ENCODE data around the gene PSMG4.

Gene PSMG4

GRCh38 chr6:3291987-3292386 is 33.2 kb downstream of the PSMG4 start:
- no peak for DNase-seq

DNA sequence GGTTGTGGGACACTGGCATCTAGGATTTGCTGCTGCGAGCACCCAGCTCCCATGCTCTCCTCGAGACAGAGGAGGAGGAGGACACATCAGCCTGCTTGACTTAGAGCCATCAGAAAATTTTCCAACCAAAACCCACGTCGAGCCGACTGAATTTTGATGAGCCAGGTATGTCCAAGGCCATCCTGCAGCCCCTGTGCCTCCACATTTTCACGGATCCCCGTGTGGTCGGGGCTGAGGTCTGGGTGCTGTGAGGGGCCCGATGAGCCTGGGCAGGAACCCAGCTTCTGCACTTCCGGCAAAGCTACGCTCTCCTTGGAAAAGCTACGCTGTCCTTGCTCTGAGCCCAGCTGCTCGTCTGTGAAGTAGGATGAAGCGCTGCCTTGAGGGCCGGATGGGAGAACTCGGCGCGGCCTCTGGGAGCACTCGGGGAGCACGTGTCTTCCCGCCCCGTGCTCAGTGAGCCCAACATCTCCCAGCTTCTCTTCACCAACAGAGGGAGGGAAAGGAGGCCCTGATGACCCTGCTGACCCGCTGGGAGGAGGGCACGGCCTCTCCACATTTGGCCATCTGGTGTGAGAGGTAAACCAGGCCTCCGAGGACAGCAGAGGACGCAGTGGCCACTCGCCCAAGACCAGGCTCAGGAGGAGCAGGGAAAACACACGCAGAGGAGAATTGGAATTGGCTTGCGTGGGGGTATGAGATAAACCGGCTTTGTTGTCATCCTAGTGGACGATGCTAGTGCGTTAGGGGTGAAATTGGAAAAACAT is 33.9 kb downstream of the PSMG4 start:
- DNase-seq = no peak

DNA sequence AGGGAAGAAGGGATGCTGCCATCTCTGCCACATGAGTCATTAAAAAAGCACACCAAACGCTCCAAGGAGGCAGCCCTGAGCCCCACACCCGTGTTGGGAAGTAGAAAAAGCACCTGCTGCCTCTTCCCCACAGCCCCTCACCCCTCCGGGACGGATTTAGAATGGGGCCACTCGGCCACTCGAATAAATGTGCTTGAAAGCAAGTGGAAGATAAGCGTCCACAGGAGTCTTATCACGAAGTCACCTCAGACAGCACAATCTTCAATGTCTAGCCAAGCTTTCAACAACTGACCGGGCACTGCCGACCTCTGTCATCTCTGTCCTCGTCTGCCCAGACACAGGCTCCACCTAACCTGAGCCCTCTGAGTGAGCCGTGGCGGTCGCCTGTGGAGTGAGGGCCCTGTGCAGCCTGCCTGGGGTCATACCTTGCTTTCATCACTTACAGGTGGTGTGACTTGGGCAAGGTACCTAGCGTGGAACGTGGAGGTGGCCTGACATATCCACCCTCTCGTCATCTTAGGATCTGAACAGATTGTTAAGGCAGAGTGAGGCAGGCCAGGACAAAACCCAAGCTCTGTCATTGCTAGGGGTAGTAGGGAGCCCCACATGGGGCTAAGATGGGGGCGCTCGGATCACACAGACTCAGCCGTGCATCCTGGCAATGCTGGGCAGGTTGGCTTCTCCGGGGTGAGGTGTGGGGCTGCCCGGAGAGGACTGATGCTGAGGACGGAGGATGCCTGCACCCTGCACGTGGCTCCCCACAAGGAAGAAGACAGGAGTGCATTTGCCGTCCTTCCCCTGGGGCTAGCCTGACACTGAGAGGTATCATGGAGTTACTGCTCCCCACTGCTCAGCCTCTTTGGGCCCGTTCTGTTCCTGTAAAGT is 34.8 kb downstream of the PSMG4 start:
- DNase-seq = no peak

GRCh38 chr6:3294396-3294795 is 35.6 kb downstream of the PSMG4 start:
- no peak for DNase-seq

DNA sequence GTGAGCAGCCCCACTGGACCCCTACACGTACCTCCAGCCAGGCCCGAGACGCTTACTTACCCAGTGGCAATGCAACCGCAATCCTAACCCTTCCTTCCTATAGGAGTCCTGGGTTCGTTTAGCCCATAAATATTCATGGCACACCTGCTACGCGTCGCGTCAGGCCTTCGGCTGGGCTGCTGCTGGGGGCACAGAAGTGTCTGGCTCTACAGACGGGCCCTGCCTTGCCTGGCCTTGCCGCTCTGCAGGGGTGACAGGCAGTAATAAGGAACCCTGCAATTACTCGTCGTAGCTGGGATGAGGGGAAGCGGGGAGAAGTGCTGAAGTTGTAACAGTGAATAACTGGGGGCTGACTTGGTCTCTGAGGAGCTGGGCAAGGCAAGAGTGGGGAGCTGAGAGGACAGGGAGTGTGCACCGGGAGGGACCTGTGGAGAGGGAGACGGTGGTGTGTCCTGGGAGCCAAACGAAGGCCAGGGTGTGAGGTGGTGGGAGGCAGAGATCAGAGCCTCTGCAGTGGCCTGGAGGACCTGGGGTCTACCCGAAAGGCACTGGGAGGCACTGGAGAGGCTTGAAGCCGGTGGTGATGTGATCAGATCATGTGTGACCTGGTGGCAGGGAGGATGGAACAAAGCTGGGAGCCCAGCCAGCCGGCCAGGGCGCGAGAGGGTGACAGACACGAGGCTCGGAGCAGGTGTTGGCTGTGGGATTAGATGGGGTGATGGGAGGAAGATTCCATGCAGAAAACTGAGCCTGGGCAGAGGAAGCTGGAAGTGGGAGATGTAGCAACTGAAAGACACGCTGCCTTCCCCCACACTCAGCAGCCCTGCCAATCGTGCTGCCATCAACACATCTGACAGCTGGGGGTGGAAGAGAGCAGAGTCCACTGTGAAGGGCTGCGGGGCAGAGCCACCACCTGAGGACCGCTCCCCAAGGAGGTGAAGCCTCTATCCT is 36.4 kb downstream of the PSMG4 start:
- no peak for DNase-seq

- no peak for DNase-seq
These were observed 37.3 kb downstream of the PSMG4 start for GRCh38 chr6:3296078-3296477.

DNA sequence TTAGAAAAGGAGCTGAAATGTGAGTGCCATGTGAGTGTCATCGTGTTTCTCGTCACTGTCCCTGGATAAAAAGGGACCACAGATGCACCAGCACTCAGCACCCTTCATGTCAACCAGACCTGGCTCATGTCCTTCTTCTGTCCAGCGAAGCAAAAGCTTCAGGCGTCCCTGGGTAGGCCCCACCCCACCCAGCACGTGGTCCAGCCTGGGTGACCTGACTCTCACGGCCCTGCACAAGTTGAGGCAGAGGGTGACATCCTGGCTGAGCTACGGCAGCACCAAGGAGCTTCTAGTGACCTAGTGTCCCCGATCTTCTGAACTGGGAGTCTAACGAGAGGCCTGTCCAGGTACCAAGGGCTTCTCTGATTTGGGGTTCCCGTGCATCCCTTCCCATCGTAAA is 37.8 kb downstream of the PSMG4 start:
- no peak for DNase-seq

GRCh38 chr6:3297006-3297405 is 38.3 kb downstream of the PSMG4 start:
- DNase-seq = no peak

DNA sequence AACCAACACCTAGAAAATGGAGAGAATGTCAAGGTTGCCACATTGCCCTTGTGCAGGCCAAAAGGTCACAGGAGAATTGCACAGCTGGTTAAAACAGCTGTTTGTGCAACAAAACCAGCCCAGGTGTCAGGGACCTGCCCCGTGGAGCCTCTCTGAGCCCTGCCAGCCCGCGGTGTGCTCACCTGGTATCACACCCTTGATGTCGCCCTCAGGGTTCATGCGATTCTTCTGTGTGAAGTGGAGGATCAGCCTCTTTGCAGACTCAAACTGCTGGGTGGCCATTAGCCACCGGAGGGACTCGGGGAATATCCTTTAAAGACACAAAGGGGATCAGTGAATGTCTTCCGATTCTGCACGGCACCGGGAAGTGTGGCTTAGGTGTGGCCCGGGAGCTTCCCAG is 39.2 kb downstream of the PSMG4 start:
- DNase-seq = no peak

DNA sequence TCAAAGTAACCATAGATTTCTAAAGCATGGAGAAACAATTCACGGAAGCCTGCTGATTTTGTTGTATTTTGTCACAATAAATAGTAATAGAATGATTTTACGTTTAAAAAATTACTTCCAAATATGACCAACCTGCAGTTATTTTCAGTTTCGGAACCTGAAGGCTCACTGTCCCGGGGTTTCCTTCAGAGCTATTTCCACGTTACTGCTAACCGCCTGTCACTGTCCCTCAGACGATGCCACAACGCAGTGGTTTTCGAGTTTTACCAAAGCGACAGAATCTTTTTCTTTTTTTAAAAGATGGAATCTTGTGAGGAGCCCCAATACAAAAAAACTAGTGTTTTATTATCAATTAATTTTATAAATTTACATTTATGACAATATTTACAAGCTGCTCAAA is 40.5 kb downstream of the PSMG4 start:
- DNase-seq = no peak

GRCh38 chr6:3301506-3301905 is 42.8 kb downstream of the PSMG4 start:
- no peak for DNase-seq

- no peak for DNase-seq
These were observed 45.2 kb downstream of the PSMG4 start for GRCh38 chr6:3303795-3304411.

DNA sequence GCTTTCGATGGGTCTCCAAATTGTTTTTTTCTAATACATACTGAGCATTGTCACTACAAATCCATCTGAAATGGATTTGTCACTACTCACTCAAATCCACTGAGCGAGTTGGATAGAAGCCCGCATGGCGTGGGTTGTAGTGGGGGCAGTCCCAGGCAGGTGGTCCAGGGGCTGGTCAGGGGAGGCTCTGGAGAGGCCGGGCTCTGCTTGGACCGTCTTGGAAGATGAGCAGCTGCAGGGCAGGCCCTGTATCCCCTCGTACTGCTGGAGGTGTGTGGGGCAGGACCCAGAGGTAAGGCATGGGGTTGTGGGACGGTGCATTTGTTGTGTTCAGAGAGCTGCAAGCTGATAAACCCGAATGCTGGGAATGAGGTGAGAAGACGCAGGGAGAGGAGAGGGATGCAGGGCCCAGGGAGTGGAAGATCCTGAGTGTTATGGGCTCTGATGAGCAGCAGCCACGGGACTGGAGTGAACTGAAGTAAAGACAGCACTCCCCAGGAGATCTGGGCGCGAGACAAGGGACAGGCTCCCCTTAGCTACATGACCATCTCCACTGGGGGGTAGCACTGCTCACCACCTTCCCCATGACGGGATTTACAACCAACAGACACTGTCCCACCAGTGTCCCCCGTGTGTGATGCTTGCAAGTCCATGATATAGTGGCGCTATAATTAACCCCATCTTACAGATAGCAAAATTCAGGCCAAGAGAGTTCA is 45.9 kb downstream of the PSMG4 start:
- DNase-seq = no peak

GRCh38 chr6:3305216-3305565 is 46.4 kb downstream of the PSMG4 start:
- DNase-seq = no peak

- no peak for DNase-seq
These were observed 47.1 kb downstream of the PSMG4 start for GRCh38 chr6:3305831-3306230.

GRCh38 chr6:3306848-3307247 is 48.1 kb downstream of the PSMG4 start:
- no peak for DNase-seq

DNA sequence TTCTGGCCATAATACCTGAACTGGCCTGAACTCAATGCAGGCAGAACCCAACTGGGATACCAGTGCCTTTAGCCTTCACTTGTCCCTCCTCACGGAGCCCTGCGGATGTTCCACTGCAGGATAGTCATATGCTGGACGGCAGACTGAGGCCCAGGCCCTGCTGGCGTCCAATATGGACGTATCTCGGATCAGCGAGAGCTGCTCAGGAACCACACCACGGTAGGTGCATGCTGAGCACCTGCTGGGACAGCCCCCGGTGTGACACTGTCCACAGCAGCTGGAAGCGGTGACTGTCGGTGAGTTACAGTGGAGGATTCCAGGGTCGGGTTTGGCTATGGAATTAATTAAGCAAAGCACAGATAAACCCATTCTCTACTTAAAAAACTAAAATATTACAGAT is 48.7 kb downstream of the PSMG4 start:
- no peak for DNase-seq

DNA sequence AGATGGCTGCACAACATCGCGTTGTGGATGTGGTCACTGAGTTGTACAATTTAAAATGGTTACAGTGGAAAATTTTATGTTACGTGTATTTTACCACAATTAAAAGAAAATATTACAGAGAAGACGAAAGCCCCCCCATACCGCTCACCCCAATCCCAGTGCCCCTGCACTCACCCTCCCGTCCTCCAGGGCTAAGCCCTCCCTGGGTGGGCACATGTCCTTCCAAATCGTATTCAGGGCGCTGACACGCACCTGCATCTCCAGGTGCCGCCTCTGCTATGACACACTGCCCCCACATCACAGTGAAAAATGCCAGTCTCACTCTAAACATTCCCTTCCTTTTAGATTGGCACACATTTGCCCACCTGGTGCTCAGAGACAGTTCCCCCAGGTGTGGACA is 49.4 kb downstream of the PSMG4 start:
- DNase-seq = no peak

GRCh38 chr6:3309391-3310050 is 50.8 kb downstream of the PSMG4 start:
- no peak for DNase-seq

- DNase-seq = no peak
These were observed 51.3 kb downstream of the PSMG4 start for GRCh38 chr6:3310051-3310448.

- DNase-seq = no peak
These were observed 52.0 kb downstream of the PSMG4 start for GRCh38 chr6:3310703-3311102.

DNA sequence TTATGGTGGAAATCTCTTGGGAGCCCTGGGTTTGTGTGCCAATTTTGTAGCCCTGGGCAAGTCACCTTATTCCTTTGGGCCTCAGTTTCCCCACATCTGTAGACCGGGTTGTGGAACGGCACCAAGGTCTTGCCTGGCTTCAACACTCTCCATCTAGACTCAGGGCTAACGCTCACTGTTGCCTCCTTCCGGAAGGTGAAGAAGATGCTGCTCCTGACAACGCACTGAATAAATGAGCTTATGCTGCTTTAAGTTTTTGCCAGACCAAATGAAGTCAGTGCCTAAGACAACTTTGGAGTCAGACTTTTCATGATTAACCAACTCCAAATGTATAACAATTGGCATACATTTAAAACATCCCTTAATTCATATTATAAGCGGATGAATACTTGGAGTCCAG is 53.1 kb downstream of the PSMG4 start:
- DNase-seq = no peak

Data from activated CD4-positive, alpha-beta T cell treated with anti-CD3 and anti-CD28 coated beads, Interleukin-2, Interleukin-6, amounts not matched to agents 100 ng/mL and 50 ng/mL, durations not matched to agents 16 hours and 8 hours (primary cell).